HG03469 (cell line): ENCODE measurements around the gene ZNF862.
A peak's percentile ranks its signal among the peaks of the same experiment; 100 is the strongest.
"Not testable (repeated sequence)": the region's sequence is repeated elsewhere in the genome, so short reads cannot be mapped to it uniquely, and the experiment has no call there.

Experiments used
- ATAC-seq: cut with Tn5 transposase; IDR thresholded peaks from one replicate; pipeline ENCODE4 v1.9.1; 2021; ENCODE audit warnings: mild to moderate bottlenecking, moderate library complexity, moderate number of reproducible peaks; ENCODE audit not compliant: unreplicated experiment

ZNF862 gene

DNA sequence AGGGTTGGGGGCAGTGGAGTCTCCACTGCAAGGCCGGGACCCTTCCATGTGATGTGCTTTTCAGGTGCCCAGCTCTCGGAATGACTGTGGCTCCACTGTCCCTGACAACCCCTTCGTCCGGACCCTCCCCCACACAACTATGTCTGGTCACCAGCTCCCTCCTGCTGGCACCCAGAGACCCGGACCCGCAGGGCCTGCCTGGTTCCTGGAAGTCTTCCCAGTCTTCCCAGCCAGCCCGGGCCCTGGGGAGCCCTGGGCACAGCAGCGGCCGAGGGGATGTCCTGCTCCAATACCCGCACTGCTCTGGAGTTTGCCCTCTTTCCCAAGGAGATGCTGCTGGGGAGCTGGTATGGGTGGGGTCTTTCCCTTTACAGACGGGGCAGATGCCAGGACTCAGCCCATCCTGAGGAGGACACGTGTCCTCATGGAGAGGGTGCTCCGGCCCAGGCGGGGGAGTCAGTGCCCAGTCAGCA, 41.1 kb downstream of the ZNF862 start:
- no peak for ATAC-seq

DNA sequence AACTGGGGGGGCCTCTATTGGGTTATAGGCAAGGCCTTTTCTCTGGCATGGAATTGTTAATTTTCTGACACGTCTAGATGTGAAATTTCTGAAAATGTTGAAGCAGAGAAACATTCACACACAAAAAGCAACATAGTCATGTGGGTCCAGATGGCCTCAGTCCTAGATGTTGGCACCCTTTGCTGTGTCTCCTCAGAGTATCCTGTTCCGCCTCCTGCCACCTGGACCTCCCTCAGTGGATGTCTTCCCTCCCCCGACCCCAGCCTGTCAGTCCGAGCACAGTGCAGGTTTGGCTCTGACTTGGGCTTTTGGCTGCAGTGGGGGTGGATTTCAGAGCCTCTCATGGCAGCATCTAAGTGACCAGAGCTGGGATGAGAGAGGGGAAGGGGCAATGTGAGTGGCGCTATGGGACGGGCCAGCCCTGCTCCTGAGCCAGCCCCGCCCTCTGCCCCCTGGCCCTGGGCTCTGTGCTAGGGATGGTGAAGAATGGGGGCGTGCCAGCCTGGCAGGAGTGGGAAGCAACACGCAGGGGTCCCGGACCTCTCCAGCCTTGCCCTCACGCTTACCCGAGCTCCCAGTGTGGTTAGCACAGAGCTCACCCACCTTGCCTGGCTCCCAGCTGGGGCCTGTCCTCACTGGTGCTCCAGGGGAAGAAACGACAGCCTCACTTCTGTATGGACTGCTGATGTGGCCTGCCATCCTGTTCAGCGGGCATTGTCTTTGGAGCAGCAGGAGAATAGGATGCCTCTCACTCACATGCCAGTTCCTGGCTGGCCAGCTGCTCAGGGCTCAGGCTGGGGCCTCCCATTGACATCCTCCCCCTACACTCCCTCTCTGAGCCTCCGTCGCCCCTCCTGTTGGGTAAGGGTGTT, 41.8 kb downstream of the ZNF862 start:
- ATAC-seq, result no peak

DNA sequence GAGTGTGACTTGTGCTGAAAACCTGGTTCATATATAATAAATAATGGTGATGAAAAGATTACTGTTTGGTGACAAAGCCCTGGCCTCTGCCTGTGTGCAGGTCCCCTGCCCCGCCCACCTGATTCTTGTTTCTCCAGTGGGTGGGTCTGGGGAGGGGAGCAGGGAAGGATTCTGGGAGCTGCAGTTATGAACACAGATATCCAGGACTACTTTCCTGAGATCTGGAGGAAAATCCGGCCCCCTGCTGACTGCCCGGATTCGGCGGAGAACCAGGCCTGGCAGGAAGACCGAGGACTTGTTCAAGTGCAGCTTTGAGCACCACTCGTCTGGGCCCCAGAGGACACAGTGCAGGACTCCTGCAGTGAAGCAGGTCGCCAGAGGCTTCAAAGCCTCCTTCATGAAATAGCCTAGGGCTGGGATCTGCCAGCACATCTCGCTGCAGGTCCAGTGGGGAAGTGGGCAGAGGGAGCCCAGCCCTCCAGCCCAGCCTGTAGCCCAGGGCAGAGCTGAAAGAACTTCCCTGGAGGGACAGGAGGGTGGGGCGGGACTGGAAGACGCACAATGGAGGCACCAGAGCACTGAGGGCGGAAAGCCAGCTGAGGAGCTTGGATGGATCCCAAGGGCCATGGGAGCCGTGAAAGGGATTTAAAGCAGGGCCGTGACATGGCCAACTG, 42.6 kb downstream of the ZNF862 start:
- no peak for ATAC-seq

DNA sequence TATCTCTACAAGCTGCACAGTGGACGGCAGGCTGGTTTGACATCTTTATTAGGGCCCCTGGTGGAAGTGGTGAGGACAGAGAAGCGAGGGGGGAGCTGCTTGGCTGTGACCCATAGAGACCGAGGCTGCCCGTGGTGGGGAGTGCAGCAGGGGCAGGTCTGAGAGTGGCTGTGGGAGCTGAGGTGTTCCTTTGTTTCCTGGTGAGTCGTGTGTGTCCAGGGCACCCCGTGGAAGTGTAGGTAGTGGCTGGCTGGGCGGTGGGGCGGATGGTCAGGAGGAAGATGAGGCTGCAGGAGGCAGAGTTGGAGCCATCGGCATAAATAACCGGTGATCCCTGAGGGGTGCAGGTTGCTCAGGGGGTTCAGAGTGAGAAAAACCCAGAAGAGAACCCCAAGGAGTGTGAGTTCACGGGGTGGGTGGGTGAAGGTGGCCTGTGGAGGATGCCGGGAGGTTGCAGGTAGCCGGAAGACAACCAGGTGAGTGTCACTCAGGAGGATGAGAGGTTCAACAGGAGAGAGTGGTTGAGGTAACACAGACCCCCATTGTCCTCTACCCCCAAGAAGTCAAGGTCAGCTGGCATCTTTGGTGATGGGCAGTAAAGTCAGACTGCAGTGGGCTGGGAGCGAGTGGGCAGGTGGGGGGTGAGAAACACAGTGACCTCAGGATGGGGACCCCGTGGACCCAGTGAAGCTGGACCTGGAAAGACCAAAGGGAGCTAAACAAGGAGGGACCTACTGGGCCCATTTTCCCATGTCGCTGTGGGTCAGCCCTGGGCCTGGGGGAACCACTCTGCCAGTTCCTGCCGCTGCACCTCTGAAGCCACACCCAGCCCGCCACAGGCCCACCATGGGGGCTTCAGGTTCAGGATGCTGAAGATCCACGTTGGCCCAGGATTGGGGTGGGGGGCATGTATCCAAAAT, 43.4 kb downstream of the ZNF862 start:
- no peak for ATAC-seq

DNA sequence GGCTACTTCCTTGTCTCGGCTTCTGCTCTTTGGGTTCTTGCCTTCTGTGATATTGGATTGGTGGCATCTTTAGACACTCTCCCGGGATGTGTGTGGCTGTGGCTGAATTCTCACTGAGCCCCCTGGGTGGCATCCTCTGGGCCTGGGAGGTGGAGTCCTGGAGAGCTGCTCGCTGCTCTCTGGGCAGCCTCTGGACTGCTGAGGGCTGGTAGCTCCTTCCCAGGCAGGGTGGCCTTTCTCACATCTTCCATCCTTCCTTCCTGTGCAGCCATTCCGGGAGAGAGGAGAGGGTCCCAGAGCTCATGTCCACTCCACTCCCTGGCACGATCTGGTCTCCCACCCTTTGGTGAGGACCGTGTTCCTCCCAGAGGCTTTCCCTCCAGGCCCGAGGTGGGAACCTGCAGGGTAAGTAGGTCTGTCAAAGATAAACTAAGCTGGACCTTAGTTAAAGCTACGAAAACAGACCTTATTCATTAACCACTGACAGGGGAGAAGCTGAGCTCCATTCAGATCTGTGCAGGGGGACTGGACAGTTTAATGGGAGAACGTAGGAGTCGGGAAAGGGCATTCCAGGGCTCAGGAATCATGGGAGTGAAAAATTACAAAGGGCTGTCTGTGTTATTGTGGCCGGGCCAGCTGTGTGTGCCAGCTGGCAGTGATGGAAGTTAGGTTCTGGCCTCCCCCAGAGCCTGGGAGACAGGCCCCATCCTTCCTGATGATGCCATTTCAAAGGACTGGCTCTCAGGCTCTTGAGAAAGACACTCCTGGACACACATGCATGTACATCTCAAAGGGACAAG, 44.3 kb downstream of the ZNF862 start:
- ATAC-seq, result no peak

DNA sequence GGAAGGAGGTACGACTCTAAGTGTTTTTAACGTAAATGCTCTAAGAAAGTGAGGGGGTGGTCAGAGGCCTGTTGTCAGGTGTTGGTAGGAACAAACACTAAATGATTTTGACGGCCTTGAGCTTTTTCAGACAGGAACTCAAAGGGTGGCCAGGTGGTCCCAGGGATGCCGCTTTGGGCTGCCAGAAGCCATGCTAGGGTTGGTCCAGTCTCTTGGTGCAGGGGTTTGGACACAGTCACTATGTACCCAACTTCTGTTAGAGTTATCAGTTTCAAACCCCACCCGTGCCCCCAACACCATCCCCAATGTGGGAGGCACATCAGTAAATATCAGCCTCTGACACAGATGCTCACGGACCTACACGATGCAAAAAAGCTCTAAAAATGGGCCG, 44.9 kb downstream of the ZNF862 start:
- ATAC-seq, result no peak

DNA sequence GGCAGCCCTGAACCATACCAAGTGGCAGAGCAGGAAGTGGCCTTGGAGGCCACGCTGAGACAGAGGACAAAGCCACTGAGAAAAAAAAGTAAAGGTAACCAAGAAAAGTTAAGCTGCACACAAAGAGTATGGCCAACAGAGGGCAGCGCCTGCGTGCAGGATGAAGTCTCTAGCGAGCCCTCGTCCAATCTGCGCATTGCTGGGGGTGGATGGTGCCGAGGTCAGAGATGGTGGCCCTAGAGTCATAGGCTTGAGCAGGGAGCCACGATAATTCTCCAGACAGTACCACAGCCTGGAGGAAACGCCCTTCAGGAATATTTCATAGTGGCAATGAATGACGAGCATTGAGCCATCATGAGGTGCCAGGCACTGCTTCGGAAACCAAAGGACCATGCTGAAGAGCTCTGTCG, 45.3 kb downstream of the ZNF862 start:
- ATAC-seq, result peak; percentile 72

DNA sequence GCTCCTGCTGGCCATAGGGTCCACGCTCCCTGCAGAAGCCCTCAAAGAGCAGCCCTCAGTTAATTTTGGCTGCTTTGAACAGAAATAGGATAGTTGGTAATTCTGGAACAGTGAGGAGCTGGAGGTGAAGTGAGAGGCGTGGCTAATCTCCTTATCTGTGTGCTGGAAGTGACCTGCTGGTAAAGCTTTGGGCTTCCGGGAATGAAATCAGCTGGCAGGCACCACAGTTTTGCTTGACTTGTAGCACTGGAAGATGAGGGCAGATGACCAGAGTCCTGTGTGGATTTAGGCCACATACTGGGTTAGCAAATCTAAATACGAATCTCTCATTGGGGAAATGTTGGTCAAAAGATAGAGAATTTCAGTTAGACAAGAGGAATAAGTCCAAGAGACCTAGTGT, 45.8 kb downstream of the ZNF862 start:
- ATAC-seq, result no peak

DNA sequence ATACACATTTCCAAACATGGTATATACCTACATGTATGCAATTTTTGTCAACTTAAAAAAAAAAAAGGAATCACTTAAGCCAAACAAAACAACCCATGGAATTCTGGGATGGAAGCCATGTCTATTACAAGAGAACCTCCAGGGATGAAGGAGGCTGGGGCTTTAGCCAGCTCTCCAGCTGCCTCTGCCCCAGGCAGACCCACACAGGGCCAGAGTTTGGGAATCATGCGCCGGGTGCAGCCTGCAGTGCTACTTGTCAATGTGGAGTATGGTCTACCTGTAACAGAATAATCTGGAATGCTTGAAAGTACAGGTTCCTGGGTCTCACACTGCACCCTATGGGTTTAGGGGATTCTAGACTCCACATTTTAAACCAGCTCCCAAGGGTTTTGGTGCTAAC, 46.4 kb downstream of the ZNF862 start:
- ATAC-seq, result no peak

DNA sequence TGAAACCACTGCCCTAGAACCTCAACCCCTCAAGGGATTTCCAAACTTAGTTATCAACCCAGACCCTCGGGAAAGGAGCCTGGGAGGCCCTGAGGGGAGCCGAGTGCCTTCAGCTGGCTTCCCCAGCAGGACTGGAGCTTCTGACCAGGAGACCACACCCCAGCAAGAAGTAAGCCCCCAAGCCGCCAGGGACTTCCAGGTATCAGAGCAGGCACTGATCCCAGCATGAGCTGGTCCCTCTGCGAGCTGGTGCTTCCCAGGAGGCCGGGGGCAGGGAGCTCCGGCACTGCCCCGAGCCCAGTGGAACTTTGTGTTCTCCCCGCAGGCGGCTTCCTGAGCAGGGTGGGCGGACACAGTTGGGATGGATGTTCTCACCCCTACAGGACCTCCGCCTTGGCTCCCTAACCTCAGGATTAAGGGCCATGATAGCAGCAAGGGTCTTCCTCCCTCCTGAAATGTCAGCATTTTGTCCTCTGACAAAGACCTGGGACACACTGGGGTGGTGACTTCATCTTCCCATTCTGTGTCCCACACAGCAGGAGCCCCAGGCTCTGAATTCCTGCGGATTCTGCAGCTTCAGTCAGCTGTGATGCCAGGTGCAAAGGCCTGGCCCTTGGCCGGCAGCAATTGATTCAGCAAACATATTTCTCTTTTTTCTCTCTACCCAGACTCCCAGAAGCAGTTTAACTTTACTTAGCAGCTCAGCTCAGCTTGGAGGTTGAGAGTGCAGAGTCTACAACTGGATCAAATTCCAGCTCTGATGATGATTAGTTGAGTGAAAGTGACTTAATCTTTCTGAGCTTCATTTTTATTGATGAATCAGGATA, 47.2 kb downstream of the ZNF862 start:
- ATAC-seq, result no peak

DNA sequence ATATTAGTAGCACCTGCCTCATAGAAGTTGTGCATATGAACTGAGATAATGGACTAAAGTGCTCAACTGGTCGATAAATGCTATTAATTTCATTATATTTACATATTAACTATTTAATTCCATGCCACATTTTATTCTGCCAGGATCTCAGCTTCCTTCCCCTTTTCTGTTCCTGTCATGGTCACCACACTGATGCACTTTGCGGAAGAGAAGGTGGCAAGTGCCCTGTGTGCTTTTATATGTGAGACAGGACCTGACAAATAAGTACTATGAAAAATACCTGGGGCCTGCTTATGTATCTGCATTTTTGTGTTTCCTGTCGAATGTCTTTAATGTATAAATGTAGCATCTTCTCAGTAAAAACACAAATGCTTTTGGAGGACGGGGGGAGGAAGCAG, 47.8 kb downstream of the ZNF862 start:
- no peak for ATAC-seq

DNA sequence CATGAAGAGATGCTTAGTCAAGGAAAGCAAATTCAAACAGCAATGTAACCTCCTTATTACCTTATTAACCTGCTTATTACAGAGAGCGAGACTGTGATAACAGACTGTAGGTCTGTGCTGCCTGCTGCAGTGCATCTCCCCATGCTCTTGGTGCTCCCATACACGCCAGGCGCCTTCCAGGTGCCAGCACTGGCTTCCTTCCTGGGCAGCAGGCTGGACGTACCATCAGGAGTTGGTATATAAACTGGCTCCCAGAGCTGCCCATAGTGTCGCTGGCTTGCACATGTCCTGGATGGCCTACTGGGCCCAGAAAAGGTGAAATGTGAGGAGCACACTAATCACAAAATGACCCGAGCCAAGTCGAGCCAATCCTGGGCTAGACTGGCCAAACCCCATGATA, 49.1 kb downstream of the ZNF862 start:
- ATAC-seq, result no peak

DNA sequence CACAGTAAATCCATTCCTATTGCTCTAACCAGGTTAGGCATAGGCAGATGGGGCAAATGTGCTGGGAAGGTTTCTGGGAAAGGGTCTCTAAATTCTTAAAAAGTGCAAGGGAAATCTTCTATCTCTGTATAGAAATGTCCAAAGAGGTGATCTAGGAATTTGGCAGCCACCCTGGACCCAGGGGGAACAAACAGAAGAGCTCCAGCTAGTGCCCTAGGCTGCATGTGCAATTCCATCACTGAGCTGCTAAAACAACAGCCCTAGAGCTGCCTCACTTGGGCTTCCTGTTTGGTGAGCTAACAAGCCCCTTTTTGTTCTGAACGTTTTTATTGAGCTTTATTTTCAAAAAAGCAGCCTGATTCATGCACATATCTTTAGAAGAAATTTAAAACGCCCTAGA, 52.5 kb downstream of the ZNF862 start:
- not testable (repeated sequence) for ATAC-seq

DNA sequence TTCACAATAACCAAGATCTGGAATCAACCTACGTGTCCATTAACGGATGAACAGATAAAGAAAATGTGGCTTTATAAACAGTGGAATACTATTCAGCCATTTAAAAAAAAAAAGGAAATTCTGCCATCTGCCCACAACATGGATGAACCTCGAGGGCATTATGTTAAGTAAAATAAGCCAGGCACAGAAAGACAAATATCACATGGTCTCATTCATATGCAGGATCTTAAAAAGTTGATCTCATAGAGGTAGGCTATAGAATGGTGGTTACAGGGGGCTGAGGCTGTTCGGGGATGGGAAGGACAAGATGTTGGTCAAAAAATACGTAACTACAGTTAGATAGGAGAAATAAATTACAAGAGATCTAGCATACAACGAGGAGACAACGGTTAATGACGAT, 56.8 kb downstream of the ZNF862 start:
- ATAC-seq, result not testable (repeated sequence)

DNA sequence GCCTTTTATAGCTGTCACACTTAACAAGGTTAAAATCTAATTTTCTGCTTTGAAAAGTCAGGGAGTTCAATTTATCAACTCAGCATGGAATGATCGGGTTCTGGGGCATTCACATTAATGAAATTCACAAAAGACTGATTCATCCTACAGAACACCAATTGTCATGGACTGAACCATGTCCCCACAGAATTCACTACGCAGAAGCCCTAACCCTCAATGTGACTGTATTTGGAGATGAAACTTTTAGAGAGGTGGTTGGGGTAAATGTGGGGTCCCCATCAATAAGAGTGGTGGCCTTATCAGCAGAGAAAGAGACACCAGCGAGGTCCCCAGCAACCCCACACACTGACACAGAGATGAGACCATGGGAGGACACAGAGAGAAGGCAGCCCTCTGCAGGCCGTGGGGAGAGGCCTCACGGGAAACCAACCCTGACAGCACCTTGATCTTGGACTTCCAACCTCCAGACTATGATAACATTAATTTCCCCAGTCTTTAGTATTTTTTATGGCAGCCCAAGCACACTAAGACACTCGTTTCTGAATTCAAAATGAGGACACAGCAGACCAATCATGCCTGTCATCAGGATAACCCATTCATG, 69.7 kb downstream of the ZNF862 start:
- not testable (repeated sequence) for ATAC-seq

DNA sequence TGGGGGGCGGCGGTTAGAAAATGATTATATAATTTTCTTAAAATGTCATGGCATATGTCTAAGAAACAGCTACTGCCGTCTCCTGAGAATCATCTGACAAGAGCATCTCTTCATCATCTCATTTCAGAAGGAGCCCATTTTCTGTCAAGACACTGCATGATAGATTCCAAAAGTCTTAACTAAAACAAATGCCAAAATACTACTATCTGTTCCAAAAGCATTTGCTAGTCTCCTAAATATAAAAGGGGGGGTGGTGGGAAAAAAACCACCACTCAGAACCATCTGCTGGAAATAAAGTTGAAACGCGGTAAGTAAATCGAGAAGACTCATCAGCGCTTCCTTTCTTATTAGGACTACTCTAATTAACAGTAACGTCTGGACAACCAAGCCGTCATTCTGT, 72.0 kb downstream of the ZNF862 start:
- ATAC-seq, result not testable (repeated sequence)

DNA sequence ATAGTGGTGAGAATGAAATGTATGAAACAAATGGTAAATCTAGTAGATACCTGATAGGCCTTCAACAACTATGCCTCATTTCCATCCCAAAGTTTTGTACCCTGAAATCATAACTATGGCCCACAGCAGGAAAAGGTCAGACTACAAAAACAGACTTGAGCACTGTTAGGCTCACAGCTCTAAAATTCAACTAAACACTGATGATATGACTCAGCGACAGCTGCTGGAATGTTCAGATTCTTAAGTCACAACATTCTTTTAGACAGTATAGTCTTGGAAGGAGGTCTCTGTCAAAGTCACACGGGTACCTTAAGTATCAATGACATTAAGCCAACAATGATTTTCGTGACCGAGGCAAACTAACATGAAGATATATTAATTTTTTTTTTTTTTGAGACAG, 74.0 kb downstream of the ZNF862 start:
- not testable (repeated sequence) for ATAC-seq
